Measurements from ENCODE around the gene TPM4. TPM values are rescaled to one million over a fixed set of nuclear protein-coding genes. Genes with fewer than 3 reads are reported as not detected.

The TPM4 gene
- total and polyA plus RNA-seq, 2 of the 8 experiments (the other 6 are each of a cell fraction or from before 2014, with no cell fraction given) = 160 to 359 TPM

DNA sequence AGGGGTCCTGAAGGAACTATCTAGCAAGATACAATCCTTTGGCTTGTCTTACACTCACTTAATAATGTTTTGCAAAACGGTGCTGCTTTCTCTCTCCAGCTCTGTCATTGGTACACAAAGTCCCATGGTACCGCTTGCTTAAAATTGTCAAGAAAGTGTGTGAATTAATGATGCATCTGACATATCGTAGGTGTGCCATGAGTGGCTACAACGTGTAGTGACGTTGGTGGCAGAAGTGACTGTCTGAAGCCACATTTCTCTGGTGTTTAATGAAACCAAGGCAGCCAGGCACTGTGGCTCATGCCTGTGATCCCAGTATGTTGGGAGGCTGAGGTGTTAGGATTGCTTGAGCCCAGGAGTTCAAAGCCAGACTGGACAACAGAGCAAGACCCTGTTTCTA is 69.8 kb downstream of the TPM4 start (continued):
- TF ChIP-seq, protein P1, sequence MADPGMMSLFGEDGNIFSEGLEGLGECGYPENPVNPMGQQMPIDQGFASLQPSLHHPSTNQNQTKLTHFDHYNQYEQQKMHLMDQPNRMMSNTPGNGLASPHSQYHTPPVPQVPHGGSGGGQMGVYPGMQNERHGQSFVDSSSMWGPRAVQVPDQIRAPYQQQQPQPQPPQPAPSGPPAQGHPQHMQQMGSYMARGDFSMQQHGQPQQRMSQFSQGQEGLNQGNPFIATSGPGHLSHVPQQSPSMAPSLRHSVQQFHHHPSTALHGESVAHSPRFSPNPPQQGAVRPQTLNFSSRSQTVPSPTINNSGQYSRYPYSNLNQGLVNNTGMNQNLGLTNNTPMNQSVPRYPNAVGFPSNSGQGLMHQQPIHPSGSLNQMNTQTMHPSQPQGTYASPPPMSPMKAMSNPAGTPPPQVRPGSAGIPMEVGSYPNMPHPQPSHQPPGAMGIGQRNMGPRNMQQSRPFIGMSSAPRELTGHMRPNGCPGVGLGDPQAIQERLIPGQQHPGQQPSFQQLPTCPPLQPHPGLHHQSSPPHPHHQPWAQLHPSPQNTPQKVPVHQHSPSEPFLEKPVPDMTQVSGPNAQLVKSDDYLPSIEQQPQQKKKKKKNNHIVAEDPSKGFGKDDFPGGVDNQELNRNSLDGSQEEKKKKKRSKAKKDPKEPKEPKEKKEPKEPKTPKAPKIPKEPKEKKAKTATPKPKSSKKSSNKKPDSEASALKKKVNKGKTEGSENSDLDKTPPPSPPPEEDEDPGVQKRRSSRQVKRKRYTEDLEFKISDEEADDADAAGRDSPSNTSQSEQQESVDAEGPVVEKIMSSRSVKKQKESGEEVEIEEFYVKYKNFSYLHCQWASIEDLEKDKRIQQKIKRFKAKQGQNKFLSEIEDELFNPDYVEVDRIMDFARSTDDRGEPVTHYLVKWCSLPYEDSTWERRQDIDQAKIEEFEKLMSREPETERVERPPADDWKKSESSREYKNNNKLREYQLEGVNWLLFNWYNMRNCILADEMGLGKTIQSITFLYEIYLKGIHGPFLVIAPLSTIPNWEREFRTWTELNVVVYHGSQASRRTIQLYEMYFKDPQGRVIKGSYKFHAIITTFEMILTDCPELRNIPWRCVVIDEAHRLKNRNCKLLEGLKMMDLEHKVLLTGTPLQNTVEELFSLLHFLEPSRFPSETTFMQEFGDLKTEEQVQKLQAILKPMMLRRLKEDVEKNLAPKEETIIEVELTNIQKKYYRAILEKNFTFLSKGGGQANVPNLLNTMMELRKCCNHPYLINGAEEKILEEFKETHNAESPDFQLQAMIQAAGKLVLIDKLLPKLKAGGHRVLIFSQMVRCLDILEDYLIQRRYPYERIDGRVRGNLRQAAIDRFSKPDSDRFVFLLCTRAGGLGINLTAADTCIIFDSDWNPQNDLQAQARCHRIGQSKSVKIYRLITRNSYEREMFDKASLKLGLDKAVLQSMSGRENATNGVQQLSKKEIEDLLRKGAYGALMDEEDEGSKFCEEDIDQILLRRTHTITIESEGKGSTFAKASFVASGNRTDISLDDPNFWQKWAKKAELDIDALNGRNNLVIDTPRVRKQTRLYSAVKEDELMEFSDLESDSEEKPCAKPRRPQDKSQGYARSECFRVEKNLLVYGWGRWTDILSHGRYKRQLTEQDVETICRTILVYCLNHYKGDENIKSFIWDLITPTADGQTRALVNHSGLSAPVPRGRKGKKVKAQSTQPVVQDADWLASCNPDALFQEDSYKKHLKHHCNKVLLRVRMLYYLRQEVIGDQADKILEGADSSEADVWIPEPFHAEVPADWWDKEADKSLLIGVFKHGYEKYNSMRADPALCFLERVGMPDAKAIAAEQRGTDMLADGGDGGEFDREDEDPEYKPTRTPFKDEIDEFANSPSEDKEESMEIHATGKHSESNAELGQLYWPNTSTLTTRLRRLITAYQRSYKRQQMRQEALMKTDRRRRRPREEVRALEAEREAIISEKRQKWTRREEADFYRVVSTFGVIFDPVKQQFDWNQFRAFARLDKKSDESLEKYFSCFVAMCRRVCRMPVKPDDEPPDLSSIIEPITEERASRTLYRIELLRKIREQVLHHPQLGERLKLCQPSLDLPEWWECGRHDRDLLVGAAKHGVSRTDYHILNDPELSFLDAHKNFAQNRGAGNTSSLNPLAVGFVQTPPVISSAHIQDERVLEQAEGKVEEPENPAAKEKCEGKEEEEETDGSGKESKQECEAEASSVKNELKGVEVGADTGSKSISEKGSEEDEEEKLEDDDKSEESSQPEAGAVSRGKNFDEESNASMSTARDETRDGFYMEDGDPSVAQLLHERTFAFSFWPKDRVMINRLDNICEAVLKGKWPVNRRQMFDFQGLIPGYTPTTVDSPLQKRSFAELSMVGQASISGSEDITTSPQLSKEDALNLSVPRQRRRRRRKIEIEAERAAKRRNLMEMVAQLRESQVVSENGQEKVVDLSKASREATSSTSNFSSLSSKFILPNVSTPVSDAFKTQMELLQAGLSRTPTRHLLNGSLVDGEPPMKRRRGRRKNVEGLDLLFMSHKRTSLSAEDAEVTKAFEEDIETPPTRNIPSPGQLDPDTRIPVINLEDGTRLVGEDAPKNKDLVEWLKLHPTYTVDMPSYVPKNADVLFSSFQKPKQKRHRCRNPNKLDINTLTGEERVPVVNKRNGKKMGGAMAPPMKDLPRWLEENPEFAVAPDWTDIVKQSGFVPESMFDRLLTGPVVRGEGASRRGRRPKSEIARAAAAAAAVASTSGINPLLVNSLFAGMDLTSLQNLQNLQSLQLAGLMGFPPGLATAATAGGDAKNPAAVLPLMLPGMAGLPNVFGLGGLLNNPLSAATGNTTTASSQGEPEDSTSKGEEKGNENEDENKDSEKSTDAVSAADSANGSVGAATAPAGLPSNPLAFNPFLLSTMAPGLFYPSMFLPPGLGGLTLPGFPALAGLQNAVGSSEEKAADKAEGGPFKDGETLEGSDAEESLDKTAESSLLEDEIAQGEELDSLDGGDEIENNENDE (IDR thresholded peaks at IDR 0.05; ENCODE audit: insufficient replicate concordance, low read length) = no peak
- no peak for TF ChIP-seq NANOG (IDR thresholded peaks at IDR 0.05; ENCODE audit: insufficient read depth, low read depth, low read length, poor library complexity, severe bottlenecking)
- TF ChIP-seq, protein P2, sequence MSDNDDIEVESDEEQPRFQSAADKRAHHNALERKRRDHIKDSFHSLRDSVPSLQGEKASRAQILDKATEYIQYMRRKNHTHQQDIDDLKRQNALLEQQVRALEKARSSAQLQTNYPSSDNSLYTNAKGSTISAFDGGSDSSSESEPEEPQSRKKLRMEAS (IDR thresholded peaks at IDR 0.05) = no peak
- no peak for TF ChIP-seq EZH2 (IDR thresholded peaks at IDR 0.05; ENCODE audit: low read depth, low read length, severe bottlenecking)
- TF ChIP-seq SP4 (IDR thresholded peaks at IDR 0.05; ENCODE audit: low read length) = no peak
- TF ChIP-seq, protein P3, sequence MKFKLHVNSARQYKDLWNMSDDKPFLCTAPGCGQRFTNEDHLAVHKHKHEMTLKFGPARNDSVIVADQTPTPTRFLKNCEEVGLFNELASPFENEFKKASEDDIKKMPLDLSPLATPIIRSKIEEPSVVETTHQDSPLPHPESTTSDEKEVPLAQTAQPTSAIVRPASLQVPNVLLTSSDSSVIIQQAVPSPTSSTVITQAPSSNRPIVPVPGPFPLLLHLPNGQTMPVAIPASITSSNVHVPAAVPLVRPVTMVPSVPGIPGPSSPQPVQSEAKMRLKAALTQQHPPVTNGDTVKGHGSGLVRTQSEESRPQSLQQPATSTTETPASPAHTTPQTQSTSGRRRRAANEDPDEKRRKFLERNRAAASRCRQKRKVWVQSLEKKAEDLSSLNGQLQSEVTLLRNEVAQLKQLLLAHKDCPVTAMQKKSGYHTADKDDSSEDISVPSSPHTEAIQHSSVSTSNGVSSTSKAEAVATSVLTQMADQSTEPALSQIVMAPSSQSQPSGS (IDR thresholded peaks at IDR 0.05; ENCODE audit: low read length) = no peak
- TF ChIP-seq FOSL1 (IDR thresholded peaks at IDR 0.05; ENCODE audit: insufficient read depth, low read depth, low read length) = no peak
- TF ChIP-seq, protein P4, sequence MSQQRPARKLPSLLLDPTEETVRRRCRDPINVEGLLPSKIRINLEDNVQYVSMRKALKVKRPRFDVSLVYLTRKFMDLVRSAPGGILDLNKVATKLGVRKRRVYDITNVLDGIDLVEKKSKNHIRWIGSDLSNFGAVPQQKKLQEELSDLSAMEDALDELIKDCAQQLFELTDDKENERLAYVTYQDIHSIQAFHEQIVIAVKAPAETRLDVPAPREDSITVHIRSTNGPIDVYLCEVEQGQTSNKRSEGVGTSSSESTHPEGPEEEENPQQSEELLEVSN (IDR thresholded peaks at IDR 0.05) = no peak
- no peak for TF ChIP-seq RFX5 (IDR thresholded peaks at IDR 0.05; ENCODE audit: borderline replicate concordance, low read depth, low read length)
